Activated CD4-positive, alpha-beta T cell treated with anti-CD3 and anti-CD28 coated beads for 1 hour (primary cell): ENCODE measurements around the gene GORASP1.

Experiments
- DNase-seq: peaks from one replicate; pipeline ENCODE4 v3.0.0-alpha.2; 2020

Gene GORASP1

GRCh38 chr3:39107388-39108199 is at the start of gene GORASP1, which contains the start of gene TTC21A:
Gene GORASP1 (minus strand): TSS chr3:39107627. CDS start chr3:39107541, 86 bp downstream.
Gene TTC21A (plus strand): TSS chr3:39107680. CDS start chr3:39107838, 158 bp downstream.
- peak; percentile 53 for DNase-seq

GRCh38 chr3:39156421-39156820 is 49.0 kb upstream of the GORASP1 start:
- DNase-seq = no peak

GRCh38 chr3:39154280-39155021 is 47.0 kb upstream of the GORASP1 start:
- no peak for DNase-seq

GRCh38 chr3:39153977-39154279 is 46.5 kb upstream of the GORASP1 start:
- no peak for DNase-seq

GRCh38 chr3:39150803-39151631 is 43.6 kb upstream of the GORASP1 start:
- no peak for DNase-seq

- no peak for DNase-seq
These were observed 42.8 kb upstream of the GORASP1 start for GRCh38 chr3:39150148-39150802.

GRCh38 chr3:39149498-39150147 is 42.2 kb upstream of the GORASP1 start:
- no peak for DNase-seq

- no peak for DNase-seq
These were observed 41.6 kb upstream of the GORASP1 start for GRCh38 chr3:39149059-39149455.

- no peak for DNase-seq
These were observed 41.1 kb upstream of the GORASP1 start for GRCh38 chr3:39148435-39149058.

GRCh38 chr3:39147711-39148434 is 40.4 kb upstream of the GORASP1 start:
- DNase-seq = no peak

GRCh38 chr3:39146611-39147591 is 39.5 kb upstream of the GORASP1 start:
- peak; percentile 66 for DNase-seq

- DNase-seq = no peak
These were observed 38.7 kb upstream of the GORASP1 start for GRCh38 chr3:39146083-39146501.

- DNase-seq = no peak
These were observed 37.4 kb upstream of the GORASP1 start for GRCh38 chr3:39144748-39145380.

GRCh38 chr3:39144095-39144747 is 36.8 kb upstream of the GORASP1 start:
- no peak for DNase-seq

- DNase-seq = no peak
These were observed 35.8 kb upstream of the GORASP1 start for GRCh38 chr3:39143051-39143885.

GRCh38 chr3:39142067-39142466 is 34.6 kb upstream of the GORASP1 start:
- no peak for DNase-seq

GRCh38 chr3:39141171-39141995 is 34.0 kb upstream of the GORASP1 start:
- no peak for DNase-seq
